ENCODE measurements around the gene FOXO1.
A peak's percentile ranks its signal among the peaks of the same experiment; 100 is the strongest.

The FOXO1 gene

GRCh38 chr13:40637643-40638042 lies 28.8 kb downstream of the FOXO1 start:
- Mint-ChIP-seq H3K4me1 (peaks cover 37% of the 10 kb centered on the region), H3K9me3 (no peaks in the 10 kb centered on the region), H3K4me3 (no peak overlapping the region), H3K27me3 (ENCODE audit: low read depth, poor library complexity) (no peaks in the 10 kb centered on the region), H3K36me3 (ENCODE audit: low read depth) (no peaks in the 10 kb centered on the region), H3K27ac (peak overlapping the region; percentile 74)
- TF ChIP-seq CTCF (IDR thresholded peaks at IDR 0.05) = no peak
- no peak for DNase-seq

GRCh38 chr13:40635315-40635995 lies 31.0 kb downstream of the FOXO1 start:
- Mint-ChIP-seq H3K9me3 (peaks cover 4% of the 10 kb centered on the region), H3K27ac (peak overlapping the region; percentile 45), H3K4me1 (peaks cover 39% of the 10 kb centered on the region), H3K4me3 (no peak overlapping the region), H3K36me3 (ENCODE audit: low read depth) (peaks cover 7% of the 10 kb centered on the region), H3K27me3 (ENCODE audit: low read depth, poor library complexity) (no peaks in the 10 kb centered on the region)
- no peak for DNase-seq
- no peak for TF ChIP-seq CTCF (IDR thresholded peaks at IDR 0.05)

DNA sequence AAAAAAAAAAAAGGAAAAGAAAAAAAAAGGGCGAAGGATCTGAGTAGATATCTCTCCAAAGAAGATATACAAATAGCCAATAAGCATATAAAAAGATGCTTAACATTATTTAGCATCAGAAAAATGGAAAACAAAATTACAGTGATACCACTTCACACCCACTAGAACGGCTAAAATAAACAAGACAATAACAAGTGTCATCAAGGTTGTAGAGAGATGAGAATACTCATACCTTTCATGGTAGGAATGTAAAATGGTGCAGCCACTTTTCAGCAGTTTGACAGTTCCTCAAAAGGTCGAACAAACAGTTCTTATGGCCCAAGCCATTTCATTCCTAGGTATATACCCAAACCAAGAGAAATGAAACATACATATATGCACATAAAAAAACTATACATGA lies 33.5 kb downstream of the FOXO1 start:
- Mint-ChIP-seq H3K9me3 (peaks cover 4% of the 10 kb centered on the region), H3K4me3 (no peak overlapping the region), H3K36me3 (ENCODE audit: low read depth) (peaks cover 7% of the 10 kb centered on the region), H3K4me1 (peaks cover 25% of the 10 kb centered on the region), H3K27ac (no peak overlapping the region), H3K27me3 (ENCODE audit: low read depth, poor library complexity) (no peaks in the 10 kb centered on the region)
- DNase-seq = no peak
- no peak for TF ChIP-seq CTCF (IDR thresholded peaks at IDR 0.05)

GRCh38 chr13:40631605-40632004 lies 34.8 kb downstream of the FOXO1 start:
- Mint-ChIP-seq H3K4me1 (peaks cover 18% of the 10 kb centered on the region), H3K9me3 (peaks cover 4% of the 10 kb centered on the region), H3K4me3 (no peak overlapping the region), H3K27ac (no peak overlapping the region), H3K27me3 (ENCODE audit: low read depth, poor library complexity) (peaks cover 2% of the 10 kb centered on the region), H3K36me3 (ENCODE audit: low read depth) (peaks cover 7% of the 10 kb centered on the region)
- no peak for TF ChIP-seq CTCF (IDR thresholded peaks at IDR 0.05)
- DNase-seq = no peak

GRCh38 chr13:40629678-40630384 lies 36.6 kb downstream of the FOXO1 start:
- peak overlapping the region; percentile 82 for H3K27ac Mint-ChIP-seq
- no peak for DNase-seq
- H3K4me3 Mint-ChIP-seq = no peak overlapping the region
- peaks cover 16% of the 10 kb centered on the region for H3K4me1 Mint-ChIP-seq
- H3K9me3 Mint-ChIP-seq = peaks cover 4% of the 10 kb centered on the region
- TF ChIP-seq CTCF (IDR thresholded peaks at IDR 0.05) = no peak
- H3K27me3 Mint-ChIP-seq (ENCODE audit: low read depth, poor library complexity) = peaks cover 2% of the 10 kb centered on the region
- peaks cover 7% of the 10 kb centered on the region for H3K36me3 Mint-ChIP-seq (ENCODE audit: low read depth)

All from nephron progenitor cell (in vitro differentiated cells).